WI38 (cell line): Measurements from ENCODE around the gene TDRD1.

ENCODE experiments used
- H3K4me3 ChIP-seq: 2 replicates; pipeline ENCODE4 v1.5.1; 2011; ENCODE audit warnings: low read depth, mild to moderate bottlenecking, control low read depth, low read length
- CTCF ChIP-seq: IDR thresholded peaks from 2 replicates; pipeline ENCODE4 v1.5.1; 2012; ENCODE audit warnings: low read depth, mild to moderate bottlenecking, control low read depth, low read length

TDRD1 gene

GRCh38 chr10:114207349-114207748 is 28.2 kb downstream of the TDRD1 start:
- TF ChIP-seq CTCF = no peak
- H3K4me3 ChIP-seq = no peak overlapping the region

GRCh38 chr10:114208351-114208750 is 29.2 kb downstream of the TDRD1 start:
- no peak for TF ChIP-seq CTCF
- no peak overlapping the region for H3K4me3 ChIP-seq

GRCh38 chr10:114212153-114212552 is 33.0 kb downstream of the TDRD1 start:
- H3K4me3 ChIP-seq = no peak overlapping the region
- TF ChIP-seq CTCF = no peak

- TF ChIP-seq CTCF = no peak
- no peak overlapping the region for H3K4me3 ChIP-seq
These were observed 35.9 kb downstream of the TDRD1 start for GRCh38 chr10:114215033-114215432.

- no peak overlapping the region for H3K4me3 ChIP-seq
- no peak for TF ChIP-seq CTCF
These were observed 41.1 kb downstream of the TDRD1 start for GRCh38 chr10:114220281-114220680.

GRCh38 chr10:114221235-114221634 is 42.1 kb downstream of the TDRD1 start:
- TF ChIP-seq CTCF = no peak
- no peak overlapping the region for H3K4me3 ChIP-seq

GRCh38 chr10:114223066-114223465 is 43.9 kb downstream of the TDRD1 start:
- H3K4me3 ChIP-seq = no peak overlapping the region

More at GRCh38 chr10:114223066-114223465, 43.9 kb downstream of the TDRD1 start:
- no peak for TF ChIP-seq CTCF
